ENCODE measurements around the gene KLC3.
"Not testable (repeated sequence)": the region's sequence is repeated elsewhere in the genome, so short reads cannot be mapped to it uniquely, and the experiment has no call there.

The KLC3 gene

DNA sequence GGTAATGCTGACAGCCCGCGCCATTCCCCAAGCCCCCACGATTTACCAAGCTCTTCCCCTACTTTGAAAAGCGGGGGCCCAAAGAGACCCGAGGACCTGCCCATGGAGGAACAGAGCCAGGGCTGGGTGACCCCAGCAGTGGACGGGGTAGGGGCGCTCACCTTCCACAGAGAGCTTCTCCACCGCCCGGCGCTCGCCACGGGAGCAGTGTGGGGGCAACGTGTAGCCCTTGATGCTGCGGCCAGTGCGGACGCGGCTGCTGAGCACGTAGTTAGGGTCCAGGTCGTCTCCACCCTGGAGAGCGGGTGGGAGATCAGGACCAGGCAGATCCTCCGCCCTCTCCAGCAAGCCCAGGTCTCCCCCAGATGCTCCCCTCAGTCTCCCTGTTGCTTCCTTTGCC, 25.2 kb upstream of the KLC3 start:
- DNase-seq, result no peak

DNA sequence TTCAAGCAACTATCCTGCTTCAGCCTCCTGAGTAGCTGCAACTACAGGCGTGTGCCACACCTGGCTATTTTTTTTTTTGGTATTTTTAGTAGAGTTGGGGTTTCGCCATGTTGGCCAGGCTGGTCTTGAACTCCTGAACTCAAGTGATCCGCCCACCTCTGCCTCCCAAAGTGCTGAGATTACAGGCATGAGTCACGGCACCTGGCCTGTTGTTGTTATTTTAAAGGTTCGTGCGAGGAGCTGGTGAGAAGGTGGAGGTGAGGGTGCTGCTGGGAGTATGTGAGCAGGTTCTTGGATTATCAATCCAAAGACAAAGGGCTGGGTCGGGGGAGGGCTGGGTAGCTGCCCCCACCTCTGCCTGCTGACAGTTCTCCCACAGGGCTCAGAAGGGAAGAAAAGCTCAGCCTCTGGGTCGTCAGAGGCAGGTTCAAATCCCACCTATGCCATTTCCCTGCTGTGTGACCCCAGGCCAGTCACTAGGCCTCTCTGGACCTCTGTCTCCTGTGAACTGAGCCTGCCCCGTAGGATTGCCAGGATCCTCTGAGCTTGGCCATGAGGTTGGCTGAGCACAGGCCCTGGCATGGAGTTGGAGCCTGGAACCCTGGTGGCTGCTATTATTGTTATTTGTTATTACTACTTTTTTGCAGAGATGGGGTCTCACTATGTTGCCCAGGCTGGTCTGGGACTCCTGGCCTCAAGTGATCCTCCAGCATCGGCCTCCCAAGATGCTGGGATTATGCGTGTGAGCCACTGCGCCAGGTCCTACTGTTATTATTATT, 19.4 kb upstream of the KLC3 start:
- peak in 4 of 56 donors; percentile 5 to 27 (median 14) for DNase-seq

DNA sequence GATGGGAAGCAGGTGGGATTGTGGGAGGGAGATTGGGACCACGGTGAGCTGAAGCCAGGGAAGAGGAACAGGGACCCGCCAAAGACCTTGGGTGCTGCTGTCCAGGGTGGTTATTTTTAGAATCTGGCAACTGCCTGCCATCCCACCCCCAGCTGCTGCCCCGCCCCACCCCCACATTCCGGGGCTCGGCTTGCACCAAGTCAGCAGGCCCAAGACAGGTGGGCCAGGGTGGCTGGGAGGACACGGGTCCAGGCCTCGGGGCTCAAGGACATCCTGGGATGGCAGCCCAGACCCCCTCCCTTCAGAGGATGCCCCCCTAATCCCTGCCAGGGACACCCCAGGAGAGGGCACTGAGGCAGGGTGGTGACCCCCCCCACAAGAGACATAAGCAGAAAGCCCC, 18.7 kb upstream of the KLC3 start:
- DNase-seq, result no peak

DNA sequence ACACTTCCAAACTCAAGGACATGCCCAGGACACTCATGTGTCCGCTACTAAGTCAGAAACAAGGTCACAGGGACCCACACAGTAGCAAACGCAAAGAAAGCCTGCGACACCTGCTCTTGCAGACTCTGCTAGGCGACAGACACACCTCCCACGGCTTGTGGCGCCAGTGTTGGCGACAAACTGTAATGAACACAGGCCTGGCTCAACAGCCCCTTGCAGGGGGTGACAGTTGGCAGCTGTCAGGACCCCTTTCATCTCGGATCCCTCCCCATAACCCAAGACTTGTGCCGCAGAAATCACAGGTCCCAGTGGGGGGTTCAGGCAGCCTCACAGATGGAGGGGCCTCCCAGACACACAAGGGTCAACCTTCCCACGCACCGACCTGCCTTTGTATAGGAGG, 18.2 kb upstream of the KLC3 start:
- no peak for DNase-seq

DNA sequence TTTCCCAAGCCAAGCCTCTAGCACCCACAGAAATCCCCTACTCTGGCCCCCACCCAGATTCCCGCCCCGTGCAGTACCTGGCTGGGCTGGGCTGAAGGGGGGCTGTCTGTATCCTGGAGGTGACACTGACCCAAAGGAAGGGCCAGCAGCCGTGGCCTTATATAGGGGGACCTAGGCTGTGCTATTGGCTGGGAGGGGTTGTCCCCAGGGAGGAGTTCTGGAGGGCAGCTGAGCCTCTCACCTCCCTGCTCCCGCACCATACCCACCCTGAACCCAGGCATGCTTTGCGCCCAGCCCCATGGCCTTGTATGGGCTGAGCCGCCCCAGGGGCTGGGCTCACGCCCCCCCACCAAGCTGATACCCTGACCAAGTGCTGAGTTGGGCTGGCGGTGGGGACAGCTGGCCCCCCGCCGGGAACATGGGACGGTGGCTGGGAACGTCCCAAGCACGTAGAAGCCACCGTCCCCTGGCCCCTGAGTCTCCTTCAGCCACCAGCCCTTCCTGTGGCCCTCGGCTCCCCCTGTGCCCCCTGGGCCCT, 17.7 kb upstream of the KLC3 start, which contains the start of gene CKM:
Gene CKM, minus strand, starts transcription at position 132 of the 538 bp plus-strand sequence. CDS start 3,162 bp downstream, outside the sequence.
- no peak for DNase-seq

DNA sequence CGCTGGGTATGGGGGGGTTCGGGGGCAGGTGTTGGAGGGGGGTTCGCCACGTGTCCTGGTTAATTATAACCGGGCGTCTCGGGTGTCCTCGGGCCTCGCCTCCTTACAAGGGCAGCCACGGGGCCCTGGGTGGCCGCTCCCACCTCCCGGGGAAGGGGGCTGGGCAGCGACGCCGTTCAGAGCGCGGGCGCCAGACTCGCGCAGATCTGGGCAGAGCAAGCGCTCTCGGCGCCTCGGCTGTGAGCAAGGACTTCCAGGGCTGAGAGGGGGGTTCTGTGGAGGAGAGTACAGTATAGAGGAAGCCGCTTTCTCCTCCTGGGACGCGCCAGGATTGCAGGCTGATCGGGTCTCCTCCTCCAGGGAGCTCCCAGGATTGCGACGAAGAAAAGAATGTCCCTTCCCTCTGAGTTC, 16.9 kb upstream of the KLC3 start:
- peak in 3 of 56 donors; percentile 3 to 34 (median 11) for DNase-seq

DNA sequence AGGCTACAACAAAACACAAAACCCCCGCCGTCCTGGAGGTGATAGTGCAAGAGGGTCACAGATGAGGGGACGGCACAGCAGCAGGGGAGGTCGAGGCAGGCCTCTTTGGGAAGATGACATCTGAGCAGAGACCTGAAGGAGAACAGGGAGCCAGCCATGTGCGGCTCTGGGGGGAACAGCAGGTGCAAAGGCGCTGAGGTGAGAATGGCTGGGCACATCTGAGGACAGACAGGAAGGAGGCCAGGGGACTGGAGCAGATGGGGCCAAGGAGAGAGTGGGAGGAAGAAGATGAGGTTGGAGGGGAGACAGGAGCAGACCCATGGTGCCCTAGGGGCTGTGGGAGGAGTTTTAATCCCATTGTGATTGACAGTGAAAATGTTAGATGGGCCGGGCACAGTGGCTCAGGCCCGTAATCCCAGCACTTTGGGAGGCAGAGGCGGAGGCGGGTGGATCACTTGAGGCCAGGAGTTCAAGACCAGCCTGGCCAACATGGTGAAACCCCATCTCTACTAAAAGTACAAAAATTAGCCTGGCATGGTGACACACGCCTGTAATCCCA, 16.1 kb upstream of the KLC3 start:
- DNase-seq, result no peak

DNA sequence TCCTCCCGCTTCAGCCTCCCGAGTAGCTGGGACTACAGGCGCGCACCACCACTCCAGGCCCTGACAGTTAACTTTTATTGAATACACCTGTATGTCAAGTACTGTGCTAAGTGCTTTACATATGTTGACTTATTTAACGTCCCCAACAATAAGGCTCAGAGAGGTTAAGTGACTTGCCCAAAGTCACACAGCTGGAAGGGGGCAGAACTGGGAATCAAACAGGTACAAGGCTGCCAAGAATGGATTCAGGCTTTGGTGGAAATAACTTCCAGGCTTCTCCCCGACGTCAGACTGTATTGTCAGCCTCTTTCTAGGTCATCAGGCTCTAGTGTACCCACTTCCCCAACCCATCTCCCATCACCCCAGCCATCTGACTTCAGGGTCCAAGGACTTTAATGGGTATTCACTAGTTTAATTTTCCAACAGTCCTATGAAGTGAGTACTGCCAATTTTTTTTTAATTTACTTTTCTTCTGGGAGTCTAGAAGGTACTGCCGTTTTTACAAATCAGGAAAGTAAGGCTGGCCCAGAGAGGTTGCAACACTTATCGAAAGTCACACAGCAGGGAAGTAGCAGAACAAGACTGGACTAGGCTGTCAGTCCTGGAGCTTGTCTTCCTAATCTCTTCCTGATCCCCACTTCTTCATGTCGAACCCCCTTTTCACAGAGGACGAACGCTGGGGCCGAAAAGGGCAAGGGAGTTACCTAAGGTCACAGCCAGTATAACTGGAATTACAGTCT, 13.0 kb upstream of the KLC3 start:
- DNase-seq, result no peak

DNA sequence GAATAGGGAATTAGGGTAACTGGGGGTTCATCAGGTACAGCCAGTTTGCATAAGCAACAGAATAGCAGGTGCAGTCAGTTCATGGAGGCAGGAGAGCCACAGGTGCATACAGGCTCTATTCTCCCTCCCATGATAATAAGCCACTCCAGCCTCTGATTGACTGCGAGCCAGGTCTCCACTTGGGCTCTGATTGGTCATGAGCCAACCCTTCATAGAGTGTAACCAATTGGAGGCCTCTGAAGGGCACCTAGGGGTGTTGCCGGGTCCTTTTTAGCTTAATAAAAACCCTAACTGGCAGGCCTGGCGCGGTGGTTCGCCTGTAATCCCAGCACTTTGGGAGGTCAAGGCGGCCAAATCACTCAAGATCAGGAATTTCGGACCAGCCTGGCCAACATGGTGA, 9.1 kb upstream of the KLC3 start:
- DNase-seq, result no peak

DNA sequence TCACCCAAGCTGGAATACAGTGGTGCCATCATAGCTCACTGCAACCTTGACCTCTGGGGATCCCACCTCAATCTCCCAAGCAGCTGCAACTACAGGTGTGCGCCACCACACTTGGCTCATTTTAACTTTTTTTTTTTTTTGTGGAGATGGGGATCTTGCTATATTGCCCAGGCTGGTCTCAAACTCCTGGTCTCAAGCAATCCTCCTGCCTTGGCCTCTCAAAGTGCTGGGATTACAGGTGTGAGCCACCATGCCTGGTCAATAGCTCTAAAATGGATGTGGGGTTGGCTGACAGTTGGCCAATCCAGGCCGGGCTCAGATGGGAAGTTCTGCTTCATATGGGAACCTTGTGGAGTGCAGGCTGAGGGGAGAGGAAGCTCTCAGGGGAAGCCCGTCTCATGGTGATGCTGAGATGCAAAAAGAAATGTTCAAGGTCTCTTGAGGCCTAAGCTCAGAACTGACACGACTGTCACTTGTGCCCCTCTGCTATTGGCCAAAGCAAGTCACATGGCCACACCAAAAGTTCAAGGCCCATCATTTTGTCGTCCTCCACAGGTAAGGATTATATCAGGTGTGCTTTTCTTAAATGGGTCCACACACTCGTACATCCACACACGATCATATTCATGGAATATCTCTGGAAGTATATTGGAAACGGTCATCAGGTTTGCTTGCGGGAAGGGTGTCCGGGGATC, 6.8 kb upstream of the KLC3 start:
- no peak for DNase-seq

DNA sequence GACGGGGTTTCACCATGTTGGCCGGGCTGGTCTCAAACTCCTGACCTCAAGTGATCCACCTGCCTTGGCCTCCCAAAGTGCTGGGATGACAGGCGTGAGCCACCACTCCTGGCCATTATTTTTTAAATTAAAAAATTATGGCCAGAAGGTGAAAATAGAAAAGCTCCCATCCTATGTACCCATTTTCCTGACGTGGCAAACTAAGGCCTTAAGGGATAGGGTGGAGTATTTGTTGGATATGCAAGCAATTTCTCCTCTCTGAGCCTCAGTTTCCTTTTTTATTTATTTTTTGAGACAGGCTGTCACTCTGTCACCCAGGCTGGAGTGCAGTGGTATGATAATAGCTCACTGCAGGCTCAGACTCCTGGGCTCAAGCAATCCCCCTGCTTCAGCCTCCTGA, 5.7 kb upstream of the KLC3 start:
- DNase-seq, result not testable (repeated sequence)

DNA sequence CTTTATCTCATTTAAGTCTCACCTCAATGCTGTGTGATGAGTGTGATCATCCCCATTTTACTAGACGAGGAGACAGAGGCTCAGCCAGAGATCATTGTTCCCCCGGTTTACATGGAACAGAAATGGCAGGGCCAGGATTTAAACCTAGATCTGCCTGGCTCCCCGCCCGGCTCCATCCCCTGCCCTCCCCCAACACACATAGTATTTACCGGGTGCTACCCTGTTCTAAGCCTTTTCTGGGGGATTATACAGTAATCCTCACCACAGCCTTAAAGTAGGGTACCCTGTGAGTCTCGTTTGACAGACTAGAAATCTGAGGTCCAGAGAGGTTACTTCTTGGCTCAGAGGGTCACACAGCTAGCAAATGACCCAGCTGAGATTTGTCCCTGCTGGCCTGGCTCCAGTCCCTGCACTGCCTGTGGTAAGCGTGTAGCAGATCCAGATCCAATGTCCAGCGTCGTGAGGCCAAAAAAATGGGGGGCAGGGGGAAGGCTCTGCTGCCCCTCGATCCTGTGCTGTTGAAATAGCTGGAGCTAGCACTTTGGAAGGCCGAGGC, 3.8 kb upstream of the KLC3 start:
- DNase-seq, result no peak

DNA sequence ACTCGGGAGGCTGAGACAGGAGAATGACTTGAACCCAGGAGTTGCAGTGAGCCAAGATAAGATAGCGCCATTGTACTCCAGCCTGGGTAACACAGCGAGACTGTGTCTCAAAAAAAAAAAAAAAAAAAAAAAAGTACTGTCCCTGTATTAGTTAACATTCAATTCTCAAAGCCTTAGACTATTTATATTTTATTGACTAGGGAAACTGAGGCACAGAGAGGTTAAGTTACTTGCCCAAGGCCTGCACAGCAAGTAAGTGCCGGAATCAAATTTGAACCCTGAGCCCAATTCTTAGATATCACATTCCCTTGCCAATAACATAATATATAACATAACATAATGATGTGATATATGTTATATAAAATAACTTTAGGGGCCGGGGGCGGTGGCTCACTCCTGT, 921 bp upstream of the KLC3 start:
- no peak for DNase-seq

DNA sequence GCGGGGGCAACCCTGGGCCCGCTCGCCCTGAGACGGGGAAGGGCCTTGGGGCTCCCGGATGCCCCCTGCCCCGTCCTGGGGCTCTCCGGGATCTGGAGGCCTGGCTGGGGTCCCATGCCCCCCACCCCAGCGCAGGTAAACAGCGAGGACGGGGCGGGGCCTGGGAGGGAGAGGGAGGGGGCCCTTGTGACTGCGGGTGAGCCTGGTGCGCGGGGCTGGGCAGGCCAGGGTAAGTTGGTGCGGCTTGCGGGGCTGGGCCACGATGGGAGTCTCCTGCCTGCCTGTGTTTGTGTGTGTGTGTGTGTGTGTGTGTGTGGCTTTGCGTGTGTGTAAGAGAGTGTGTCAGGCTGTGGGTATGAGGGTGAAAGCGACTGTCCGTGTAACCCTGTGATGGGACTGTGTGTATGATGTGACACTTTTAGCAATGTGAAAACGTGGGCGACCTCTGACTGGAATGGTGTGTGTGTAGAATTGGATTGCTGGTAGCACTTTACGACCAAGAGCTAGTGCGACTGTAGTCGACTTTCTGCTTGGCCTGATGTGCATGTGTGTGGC, 426 bp downstream of the KLC3 start:
- no peak for DNase-seq

DNA sequence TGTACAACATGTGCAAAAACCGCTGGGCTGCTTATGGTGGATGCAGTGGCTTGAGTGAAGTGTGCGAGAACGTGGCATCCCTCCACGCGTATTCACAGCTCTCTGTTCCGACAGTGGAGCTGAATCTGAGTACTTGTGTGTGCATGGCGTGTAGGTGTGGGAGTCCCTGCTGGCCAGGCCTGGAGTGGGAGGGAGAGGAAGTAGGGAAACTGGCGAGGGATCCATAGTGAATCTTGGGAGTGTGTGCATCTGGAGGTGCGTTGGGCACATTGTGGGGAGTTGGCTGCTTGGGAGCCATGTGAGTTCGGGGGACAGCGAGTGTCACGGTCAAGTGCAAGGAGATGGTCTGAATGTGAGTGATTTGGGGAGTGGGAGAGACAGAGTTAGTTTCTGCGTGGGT, 2.4 kb downstream of the KLC3 start:
- no peak for DNase-seq

DNA sequence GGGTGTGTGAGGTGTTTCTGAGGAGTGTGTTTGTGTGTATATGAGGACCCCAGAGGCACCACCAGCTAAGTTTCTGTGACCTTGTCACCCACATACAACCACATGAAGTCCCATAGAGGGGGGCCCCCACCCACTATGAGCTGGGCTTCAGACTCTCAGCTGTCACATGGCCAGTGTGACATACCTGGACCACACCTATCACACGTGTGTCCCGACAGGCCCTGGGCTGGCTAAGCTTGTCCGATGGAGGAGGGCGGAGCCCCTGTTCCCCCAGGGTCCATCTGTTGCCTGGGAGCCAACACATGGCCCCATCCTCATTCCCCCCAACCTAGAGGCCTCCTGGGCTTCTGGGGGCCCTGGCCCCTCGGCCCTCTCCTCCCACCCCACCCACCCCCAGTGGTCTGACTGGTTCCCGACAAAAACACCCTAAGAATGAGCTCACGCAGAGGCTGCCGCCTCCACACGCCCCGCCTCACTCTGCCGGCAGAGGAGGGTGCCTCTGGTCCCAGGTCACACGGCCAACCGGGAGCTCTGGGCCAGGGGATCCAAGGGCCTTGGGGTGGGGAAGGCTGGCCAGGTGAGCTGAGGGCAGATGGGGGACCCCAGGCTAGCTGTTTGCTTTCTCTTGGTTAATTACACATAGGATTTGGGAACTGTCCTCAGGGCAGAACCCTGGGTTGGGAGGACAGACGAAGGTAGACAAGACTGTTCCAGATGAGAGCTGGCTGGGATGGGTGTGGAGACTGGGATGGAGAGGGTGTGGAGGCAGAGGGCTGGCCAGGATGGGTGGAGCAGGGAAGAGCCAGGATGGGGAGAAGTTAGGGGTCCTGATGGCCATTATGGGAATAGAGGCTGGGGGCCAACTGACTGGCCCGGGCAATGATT, 4.3 kb downstream of the KLC3 start:
- DNase-seq, result no peak

DNA sequence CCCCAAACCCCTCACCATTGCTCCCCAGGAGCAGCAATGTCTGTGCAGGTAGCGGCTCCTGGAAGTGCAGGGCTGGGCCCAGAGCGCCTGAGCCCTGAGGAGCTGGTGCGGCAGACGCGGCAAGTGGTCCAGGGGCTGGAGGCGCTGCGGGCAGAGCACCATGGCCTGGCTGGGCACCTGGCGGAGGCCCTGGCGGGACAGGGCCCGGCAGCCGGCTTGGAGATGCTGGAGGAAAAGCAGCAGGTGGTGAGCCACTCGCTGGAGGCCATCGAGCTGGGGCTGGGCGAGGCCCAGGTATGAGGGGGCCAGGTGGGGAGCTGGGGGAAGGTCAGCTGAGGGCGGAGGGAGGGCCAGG, 4.9 kb downstream of the KLC3 start:
- DNase-seq, result no peak

DNA sequence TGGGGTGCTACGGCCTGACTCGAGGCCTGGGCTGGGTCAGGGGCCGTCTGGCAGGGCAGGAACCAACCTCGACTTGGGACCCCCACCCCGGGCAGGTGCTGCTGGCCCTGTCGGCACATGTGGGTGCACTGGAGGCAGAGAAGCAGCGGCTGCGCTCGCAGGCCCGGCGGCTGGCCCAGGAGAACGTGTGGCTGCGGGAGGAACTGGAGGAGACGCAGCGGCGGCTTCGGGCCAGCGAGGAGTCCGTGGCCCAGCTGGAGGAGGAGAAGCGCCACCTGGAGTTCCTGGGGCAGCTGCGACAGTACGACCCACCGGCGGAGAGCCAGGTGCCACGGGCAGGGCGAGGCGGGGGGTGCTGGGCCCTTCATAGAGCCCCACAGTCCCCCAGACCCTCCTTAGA, 5.9 kb downstream of the KLC3 start:
- DNase-seq, result no peak

DNA sequence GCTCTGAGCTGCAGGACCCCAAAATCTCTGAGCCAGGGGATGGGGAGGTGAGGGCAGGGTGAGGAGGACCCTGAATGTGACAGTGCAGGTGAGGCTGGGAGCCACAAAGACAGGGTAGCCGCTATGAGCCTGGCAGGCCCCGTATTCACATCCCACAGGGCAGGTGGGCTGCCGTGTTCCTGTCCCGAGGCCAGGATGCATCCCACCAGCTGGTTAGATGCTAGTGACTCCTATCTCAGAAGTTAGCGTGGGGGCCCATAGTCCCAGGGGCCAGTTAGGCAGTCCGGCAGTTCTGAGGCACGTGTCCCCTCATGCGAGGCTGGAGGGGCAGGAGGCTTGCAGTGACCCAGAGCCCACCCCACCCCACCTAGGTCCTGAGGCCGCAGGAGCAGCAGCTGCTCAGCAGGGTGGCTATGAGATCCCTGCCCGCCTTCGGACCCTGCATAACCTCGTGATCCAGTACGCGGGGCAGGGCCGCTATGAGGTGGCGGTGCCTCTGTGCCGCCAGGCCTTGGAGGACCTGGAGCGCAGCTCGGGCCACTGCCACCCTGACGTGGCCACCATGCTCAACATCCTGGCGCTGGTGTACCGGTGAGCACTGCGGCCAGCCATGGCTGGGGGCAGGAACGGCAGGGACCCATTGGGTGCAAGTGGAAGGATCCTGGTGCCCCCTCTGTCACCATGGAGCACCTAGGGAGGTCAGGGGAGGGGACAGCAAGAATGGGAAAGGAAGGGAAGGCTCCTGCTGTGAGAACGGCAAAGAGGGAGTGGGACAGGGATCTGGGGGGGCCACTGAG, 7.2 kb downstream of the KLC3 start:
- no peak for DNase-seq
